Stomach smooth muscle (tissue), 2 donors: ENCODE measurements around the gene TMEM171.

Source experiments
- H3K27ac ChIP-seq: one replicate; pipeline ENCODE4 v1.7.0; 2013; ENCODE audit warnings: mild to moderate bottlenecking, low read length, inconsistent platforms
- H3K27me3 ChIP-seq, 2 donors: one replicate each; pipeline ENCODE4 v1.7.0; 2013; ENCODE audit warnings: low read length in 2 of 2; ENCODE audit not compliant: insufficient read depth in 2 of 2, control insufficient read depth in 1 of 2
- H3K36me3 ChIP-seq, 2 donors: one replicate each; pipeline ENCODE4 v1.7.0; 2013; ENCODE audit warnings: low read length in 2 of 2; ENCODE audit not compliant: control insufficient read depth in 2 of 2, insufficient read depth in 2 of 2
- H3K4me1 ChIP-seq: one replicate; pipeline ENCODE4 v1.7.0; 2013; ENCODE audit warnings: low read length; ENCODE audit not compliant: control insufficient read depth, insufficient read depth
- H3K4me3 ChIP-seq, 2 donors: one replicate each; pipeline ENCODE4 v1.7.0; 2013; ENCODE audit warnings: low read length in 2 of 2
- H3K9ac ChIP-seq, 2 donors: one replicate each; pipeline ENCODE4 v1.7.0; 2013; ENCODE audit warnings: low read length in 2 of 2, mild to moderate bottlenecking in 1 of 2
- H3K9me3 ChIP-seq, 2 donors: one replicate each; pipeline ENCODE4 v1.7.0; 2013; ENCODE audit warnings: low read length in 2 of 2; ENCODE audit not compliant: control insufficient read depth in 2 of 2
- donor health status: healthy.
- donor health status: Pancreatic carcinoma.

Gene TMEM171

GRCh38 chr5:73135021-73135420, 14.6 kb downstream of the TMEM171 start:
- H3K4me1 ChIP-seq = no peaks in the 10 kb centered on the region
- no peak overlapping the region for H3K27ac ChIP-seq
- H3K9me3 ChIP-seq = no peaks in the 10 kb centered on the region
- no peak overlapping the region for H3K9ac ChIP-seq
- H3K36me3 ChIP-seq = no peaks in the 10 kb centered on the region
- no peak overlapping the region for H3K4me3 ChIP-seq
- H3K27me3 ChIP-seq = peaks cover 0 to 13% of the 10 kb centered on the region in 2 donors

GRCh38 chr5:73135429-73136054, 15.2 kb downstream of the TMEM171 start:
- Histone ChIP-seq H3K36me3 (no peaks in the 10 kb centered on the region), H3K4me1 (no peaks in the 10 kb centered on the region), H3K9ac (no peak overlapping the region), H3K27me3 (peaks cover 0 to 13% of the 10 kb centered on the region in 2 donors), H3K4me3 (no peak overlapping the region), H3K9me3 (no peaks in the 10 kb centered on the region), H3K27ac (no peak overlapping the region)

- Histone ChIP-seq H3K9ac (no peak overlapping the region), H3K36me3 (no peaks in the 10 kb centered on the region), H3K27ac (no peak overlapping the region), H3K9me3 (no peaks in the 10 kb centered on the region), H3K27me3 (peaks cover 0 to 13% of the 10 kb centered on the region in 2 donors), H3K4me3 (no peak overlapping the region), H3K4me1 (no peaks in the 10 kb centered on the region)
Observed at GRCh38 chr5:73136055-73136562, 15.7 kb downstream of the TMEM171 start.

- peaks cover 0 to 13% of the 10 kb centered on the region in 2 donors for H3K27me3 ChIP-seq
- H3K36me3 ChIP-seq = no peaks in the 10 kb centered on the region
- no peaks in the 10 kb centered on the region for H3K9me3 ChIP-seq
- no peak overlapping the region for H3K9ac ChIP-seq
- H3K4me3 ChIP-seq = no peak overlapping the region
- H3K27ac ChIP-seq = no peak overlapping the region
- no peaks in the 10 kb centered on the region for H3K4me1 ChIP-seq
Observed at GRCh38 chr5:73137563-73138530, 17.5 kb downstream of the TMEM171 start.

GRCh38 chr5:73139485-73139884, 19.1 kb downstream of the TMEM171 start:
- H3K9ac ChIP-seq = no peak overlapping the region

GRCh38 chr5:73140801-73141200, 20.4 kb downstream of the TMEM171 start:
- no peaks in the 10 kb centered on the region for H3K4me1 ChIP-seq
- H3K27me3 ChIP-seq = peaks cover 0 to 14% of the 10 kb centered on the region in 2 donors
- no peak overlapping the region for H3K9ac ChIP-seq
- H3K9me3 ChIP-seq = no peaks in the 10 kb centered on the region
- H3K27ac ChIP-seq = no peak overlapping the region
- no peak overlapping the region for H3K4me3 ChIP-seq
- H3K36me3 ChIP-seq = no peaks in the 10 kb centered on the region

More at GRCh38 chr5:73139485-73139884, 19.1 kb downstream of the TMEM171 start:
- H3K4me1 ChIP-seq = no peaks in the 10 kb centered on the region
- no peak overlapping the region for H3K27ac ChIP-seq
- no peaks in the 10 kb centered on the region for H3K9me3 ChIP-seq
- H3K4me3 ChIP-seq = no peak overlapping the region
- peaks cover 0 to 13% of the 10 kb centered on the region in 2 donors for H3K27me3 ChIP-seq
- H3K36me3 ChIP-seq = no peaks in the 10 kb centered on the region

- Histone ChIP-seq H3K27me3 (peaks cover 0 to 8% of the 10 kb centered on the region in 2 donors), H3K9me3 (no peaks in the 10 kb centered on the region), H3K4me3 (no peak overlapping the region), H3K9ac (no peak overlapping the region), H3K36me3 (no peaks in the 10 kb centered on the region), H3K27ac (no peak overlapping the region), H3K4me1 (no peaks in the 10 kb centered on the region)
Observed at GRCh38 chr5:73142035-73142434, 21.7 kb downstream of the TMEM171 start.

- Histone ChIP-seq H3K27ac (no peak overlapping the region), H3K36me3 (no peaks in the 10 kb centered on the region), H3K4me3 (no peak overlapping the region), H3K27me3 (peaks cover 0 to 2% of the 10 kb centered on the region in 2 donors), H3K4me1 (no peaks in the 10 kb centered on the region), H3K9me3 (no peaks in the 10 kb centered on the region), H3K9ac (no peak overlapping the region)
Observed at GRCh38 chr5:73143716-73144115, 23.3 kb downstream of the TMEM171 start.

- H3K36me3 ChIP-seq = no peaks in the 10 kb centered on the region
- no peak overlapping the region for H3K9ac ChIP-seq
- H3K27ac ChIP-seq = no peak overlapping the region
- H3K9me3 ChIP-seq = no peaks in the 10 kb centered on the region
- no peaks in the 10 kb centered on the region for H3K4me1 ChIP-seq
- no peak overlapping the region for H3K4me3 ChIP-seq
- peaks cover 0 to 2% of the 10 kb centered on the region in 2 donors for H3K27me3 ChIP-seq
Observed at GRCh38 chr5:73149540-73149939, 29.2 kb downstream of the TMEM171 start.

- Histone ChIP-seq H3K9me3 (no peaks in the 10 kb centered on the region), H3K4me1 (no peaks in the 10 kb centered on the region), H3K36me3 (no peaks in the 10 kb centered on the region), H3K27me3 (no peaks in the 10 kb centered on the region), H3K27ac (no peak overlapping the region), H3K9ac (no peak overlapping the region), H3K4me3 (no peak overlapping the region)
Observed at GRCh38 chr5:73150876-73151275, 30.5 kb downstream of the TMEM171 start.
